ENCODE measurements around the gene AFDN.

AFDN gene, protein sequence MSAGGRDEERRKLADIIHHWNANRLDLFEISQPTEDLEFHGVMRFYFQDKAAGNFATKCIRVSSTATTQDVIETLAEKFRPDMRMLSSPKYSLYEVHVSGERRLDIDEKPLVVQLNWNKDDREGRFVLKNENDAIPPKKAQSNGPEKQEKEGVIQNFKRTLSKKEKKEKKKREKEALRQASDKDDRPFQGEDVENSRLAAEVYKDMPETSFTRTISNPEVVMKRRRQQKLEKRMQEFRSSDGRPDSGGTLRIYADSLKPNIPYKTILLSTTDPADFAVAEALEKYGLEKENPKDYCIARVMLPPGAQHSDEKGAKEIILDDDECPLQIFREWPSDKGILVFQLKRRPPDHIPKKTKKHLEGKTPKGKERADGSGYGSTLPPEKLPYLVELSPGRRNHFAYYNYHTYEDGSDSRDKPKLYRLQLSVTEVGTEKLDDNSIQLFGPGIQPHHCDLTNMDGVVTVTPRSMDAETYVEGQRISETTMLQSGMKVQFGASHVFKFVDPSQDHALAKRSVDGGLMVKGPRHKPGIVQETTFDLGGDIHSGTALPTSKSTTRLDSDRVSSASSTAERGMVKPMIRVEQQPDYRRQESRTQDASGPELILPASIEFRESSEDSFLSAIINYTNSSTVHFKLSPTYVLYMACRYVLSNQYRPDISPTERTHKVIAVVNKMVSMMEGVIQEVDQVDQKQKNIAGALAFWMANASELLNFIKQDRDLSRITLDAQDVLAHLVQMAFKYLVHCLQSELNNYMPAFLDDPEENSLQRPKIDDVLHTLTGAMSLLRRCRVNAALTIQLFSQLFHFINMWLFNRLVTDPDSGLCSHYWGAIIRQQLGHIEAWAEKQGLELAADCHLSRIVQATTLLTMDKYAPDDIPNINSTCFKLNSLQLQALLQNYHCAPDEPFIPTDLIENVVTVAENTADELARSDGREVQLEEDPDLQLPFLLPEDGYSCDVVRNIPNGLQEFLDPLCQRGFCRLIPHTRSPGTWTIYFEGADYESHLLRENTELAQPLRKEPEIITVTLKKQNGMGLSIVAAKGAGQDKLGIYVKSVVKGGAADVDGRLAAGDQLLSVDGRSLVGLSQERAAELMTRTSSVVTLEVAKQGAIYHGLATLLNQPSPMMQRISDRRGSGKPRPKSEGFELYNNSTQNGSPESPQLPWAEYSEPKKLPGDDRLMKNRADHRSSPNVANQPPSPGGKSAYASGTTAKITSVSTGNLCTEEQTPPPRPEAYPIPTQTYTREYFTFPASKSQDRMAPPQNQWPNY (N-terminal part only)

GRCh38 chr6:167826896-167827582 is at the start of gene AFDN:
AFDN (plus strand) TSS chr6:167826911; CDS start chr6:167827133, 222 bp downstream.
- no peak for DNase-seq (ENCODE audit: low spot score)

DNA sequence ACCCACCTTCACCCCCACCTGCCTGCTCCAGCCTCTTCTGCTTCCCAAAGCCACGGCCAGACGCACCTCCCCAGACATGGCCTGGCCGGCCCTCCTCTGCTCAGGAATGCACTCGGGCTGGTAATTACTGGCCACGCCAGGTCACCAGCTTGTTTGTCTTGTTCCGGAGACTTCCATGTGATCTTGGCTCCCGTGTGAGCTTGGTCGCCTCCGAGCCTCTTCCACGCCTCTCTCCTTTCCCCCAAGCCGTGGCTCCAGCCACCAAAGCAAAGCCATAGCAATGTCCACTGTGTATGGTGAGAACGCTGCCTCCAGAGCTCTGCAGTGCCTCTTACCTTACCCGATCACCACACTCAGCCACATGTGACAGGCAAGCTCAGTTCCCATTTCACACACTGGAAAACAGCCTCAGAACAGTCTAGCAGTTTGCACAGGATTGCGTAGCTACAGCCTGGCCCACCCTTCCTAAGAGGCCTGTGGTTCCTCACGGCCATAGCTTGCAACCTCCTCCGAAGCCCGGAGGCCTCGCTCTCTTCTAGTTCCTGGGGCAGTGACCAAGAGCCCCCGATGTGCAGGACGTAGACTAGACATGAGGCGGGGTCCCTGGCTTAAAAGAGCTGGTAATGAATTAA is 48.1 kb upstream of the AFDN start:
- no peak for DNase-seq (ENCODE audit: low spot score)

DNA sequence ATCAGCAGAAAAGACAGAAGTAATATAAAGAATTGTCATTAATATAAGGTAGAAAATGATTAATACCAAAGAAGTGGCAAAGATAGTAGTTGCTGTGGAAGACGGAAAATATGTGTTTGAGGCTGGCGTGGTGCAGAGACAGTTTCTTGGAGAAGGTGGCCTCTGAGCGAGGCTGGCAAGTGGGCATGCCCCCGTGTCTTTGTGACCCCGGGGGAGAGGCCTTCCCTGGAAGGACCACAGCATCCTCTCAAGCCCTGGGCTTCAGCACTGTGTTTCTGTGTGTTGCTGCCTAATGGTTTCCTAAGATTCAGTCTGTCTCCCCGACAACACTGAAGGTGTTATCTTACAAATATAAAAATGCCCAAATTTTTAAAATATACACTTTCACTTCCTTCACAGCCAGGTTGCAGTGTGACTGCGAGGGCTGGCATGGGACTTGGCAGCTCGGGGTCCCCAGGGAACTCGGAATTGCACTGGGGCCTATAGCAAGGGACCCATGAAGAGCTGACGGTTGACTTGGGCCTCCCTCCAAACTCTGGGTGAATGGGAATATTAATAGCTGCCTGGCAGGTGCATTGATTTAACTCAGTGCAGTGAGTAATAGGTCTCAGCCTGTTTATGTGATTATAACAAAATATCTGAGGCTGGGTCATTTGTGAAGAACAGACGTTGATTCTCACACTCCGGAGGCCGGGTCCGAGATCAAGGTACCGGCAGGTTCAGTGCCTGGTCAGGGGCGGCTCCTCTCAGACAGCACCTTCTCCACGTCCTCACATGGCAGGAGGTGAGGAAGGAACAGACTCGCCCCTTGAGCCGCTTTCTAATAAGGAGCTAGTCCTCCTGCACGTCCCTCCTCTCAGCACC is 47.4 kb upstream of the AFDN start:
- no peak for DNase-seq (ENCODE audit: low spot score)

- DNase-seq (ENCODE audit: low spot score) = no peak
Observed at GRCh38 chr6:167779993-167780655, 46.6 kb upstream of the AFDN start.

DNA sequence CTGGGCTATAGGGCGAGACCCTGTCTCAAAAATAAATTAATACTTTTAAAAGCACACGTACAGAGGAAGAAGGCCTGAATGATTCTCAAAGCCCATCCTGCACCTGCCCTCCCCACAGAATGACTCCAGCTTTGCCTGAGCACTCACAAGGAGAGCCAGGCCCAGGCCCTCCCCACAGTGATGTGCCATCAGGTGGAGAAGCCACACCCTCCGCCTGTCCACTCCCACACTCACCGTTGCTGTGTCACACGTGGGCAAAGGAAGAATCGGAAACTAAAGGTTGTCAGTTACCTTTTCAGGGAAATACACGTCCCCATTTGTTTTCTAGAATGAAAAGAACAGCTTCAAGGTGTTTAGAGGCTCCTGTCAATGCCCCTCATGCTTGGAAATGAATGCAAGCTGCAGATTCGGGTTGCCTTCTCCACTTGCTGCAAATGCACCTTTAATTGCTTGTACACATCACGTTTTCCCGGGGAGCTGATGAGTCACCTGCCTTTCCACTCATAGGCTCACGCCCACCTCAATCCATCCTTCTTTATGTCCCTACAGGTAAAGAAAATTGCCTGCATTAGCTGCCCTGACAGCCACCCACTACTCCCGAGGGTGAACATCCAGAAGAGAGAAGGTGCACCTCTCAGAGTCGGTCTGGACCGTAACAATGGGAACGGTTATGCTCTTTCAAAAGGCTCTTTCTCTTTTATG is 45.5 kb upstream of the AFDN start:
- DNase-seq (ENCODE audit: low spot score) = no peak

DNA sequence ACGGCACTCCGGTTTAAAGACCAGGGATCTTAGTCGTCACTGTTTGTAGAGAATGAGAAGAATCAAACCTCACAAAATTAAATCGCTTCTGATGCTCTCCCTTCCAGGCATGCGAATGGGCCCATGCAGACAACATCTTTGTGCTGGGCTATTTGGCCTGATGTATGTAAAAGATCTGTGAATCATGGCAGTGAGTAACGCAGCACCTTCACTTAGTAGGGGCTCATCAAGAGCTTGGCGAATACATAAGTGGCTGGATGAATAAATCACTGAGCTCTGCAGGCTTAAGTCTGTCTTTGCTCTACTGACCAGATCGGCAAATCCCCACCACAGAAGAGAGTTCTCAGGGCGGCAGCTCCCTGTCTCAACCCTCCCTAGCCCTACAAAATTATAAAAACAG is 44.8 kb upstream of the AFDN start:
- DNase-seq (ENCODE audit: low spot score) = no peak

DNA sequence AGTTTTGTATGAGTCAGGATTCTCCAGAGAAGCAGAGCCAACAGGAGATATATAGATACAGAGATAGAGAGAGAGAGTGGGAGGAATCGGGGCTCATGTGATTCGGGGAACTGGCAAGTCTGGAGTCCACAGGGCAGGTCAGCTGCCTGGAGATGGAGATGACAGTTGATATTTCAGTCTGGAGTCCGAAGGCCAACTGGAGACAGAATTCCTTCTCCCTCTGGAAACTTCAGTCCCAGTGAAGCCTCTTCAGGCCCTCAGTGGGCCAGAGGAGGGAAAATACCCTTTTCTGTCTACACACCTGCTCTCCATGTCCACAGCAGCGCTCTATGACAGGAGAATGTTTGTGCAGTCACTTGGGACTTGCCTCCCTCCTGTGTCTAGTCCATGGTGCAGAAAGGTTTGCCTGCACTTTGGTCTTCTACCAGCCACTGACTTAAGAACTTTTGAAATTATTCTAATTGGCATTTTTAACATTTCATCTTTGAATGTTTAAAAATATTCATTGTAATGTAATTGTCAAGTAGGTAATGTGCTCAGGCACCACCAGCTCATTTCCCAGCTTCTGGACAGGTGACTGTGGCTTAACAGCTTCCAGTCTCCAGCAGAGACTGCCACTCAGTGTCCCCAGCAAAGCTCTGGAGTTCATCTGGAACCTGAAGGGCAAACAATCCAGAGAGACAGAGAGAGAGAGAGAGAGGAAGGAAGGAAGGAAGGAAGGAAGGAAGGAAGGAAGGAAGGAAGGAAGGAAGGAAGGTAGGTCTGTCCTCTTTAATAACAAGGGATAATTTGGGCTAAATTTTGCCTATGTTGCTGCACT is 43.8 kb upstream of the AFDN start:
- DNase-seq (ENCODE audit: low spot score) = no peak

GRCh38 chr6:167786853-167787675 is 39.6 kb upstream of the AFDN start:
- DNase-seq (ENCODE audit: low spot score) = no peak

DNA sequence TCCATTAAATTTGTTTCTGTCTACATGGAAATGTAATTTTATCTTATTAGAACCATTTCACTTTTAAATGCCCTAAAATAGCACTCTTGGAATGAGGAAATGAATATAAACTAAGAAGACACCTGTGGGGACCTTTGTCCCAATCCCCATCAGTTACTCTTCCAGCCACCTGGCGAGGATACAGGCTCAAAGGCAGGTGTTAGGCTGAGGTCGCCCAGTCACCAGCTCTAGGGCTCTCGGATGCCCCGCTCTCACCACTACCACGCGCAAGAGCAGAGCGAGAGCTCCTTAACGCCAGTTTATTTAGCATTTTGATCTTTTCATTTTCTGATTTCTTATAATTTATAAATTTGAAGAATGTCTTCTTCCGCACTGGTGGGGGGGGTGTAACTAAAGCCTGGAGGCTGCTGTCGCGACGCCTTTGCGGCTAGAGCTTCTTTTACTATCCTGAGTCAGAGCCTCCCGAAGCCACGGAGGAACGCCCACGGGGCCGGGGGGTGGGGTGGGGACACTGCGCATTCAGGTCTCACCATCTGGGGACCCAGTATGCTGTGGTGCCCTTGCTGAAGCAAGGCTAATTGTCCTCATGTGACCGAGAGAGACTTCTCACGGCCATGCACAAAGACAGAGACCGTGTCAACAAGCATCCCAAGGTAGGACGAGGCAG is 38.7 kb upstream of the AFDN start:
- no peak for DNase-seq (ENCODE audit: low spot score)

DNA sequence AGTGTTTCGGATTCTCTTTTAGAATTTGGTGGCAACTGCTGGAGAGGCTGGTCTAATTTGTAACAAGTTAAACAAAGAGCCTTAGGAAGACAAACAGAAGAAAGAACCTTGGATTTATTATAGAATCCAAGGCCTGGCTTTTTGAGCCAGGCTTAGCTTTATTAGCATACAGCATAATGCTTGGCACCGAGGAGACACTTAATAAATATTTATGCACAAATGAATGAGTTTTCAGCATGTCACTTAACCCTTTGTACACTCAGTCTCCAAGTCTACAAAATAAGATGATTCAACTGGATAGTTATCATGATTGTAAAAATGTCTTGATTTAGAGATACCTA is 38.2 kb upstream of the AFDN start:
- no peak for DNase-seq (ENCODE audit: low spot score)

GRCh38 chr6:167789358-167789757 is 37.4 kb upstream of the AFDN start:
- DNase-seq (ENCODE audit: low spot score) = no peak

DNA sequence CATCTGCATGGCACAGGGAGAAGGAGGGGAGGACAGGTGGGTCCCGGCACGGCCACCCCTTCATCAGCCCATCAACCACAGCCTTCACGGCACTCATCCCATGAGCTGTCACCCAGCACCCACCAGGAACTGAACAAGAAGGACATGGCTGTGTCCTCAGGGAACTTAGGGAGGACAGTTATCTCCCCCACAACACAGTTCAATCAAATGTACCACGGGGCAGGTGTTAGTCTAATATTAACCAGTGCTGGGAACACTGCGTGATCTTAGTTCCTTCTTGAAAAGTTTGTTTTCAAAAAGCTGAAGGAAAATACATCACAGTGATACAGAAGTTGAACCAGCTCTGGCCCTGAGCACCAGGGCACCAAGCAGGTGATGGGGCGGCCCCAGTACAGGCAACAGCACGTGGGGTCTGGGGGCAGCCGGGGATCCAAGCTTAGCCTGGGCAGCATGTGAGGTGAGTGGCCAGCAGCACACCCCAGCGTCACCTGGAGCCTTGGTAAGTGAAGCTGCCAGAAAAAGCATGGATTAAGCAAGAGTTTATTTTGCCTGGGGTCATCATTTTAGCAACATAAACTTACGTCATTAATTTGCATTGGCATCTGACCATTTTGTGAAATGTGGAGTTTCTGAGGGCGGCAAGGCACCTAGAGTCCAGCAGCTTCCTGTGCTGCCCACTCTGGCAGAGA is 35.5 kb upstream of the AFDN start:
- DNase-seq (ENCODE audit: low spot score) = no peak

GRCh38 chr6:167791780-167792478 is 34.8 kb upstream of the AFDN start:
- DNase-seq (ENCODE audit: low spot score) = no peak

DNA sequence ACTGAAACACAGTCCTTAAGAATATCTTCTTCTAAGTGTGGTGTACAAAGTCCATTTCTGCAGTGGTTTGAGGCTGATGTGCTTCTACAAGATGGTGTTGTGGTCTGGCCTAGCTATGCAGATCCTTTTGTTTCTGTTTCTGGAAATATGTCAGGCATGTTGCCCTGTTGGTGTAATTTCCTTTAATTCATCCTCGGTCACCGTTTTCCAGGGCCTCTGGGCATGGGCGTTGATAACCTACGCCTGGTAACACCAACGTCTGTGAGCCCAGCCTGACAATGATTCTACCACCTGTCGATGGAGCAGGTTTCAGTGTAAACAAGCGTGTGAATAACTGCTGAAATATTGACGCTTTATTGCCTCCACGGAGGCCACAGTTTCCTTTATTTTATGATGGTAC is 33.3 kb upstream of the AFDN start:
- DNase-seq (ENCODE audit: low spot score) = no peak
